Mesodermal cell (in vitro differentiated cells): ENCODE measurements around the gene HIVEP1.
"Not testable (repeated sequence)": the region's sequence is repeated elsewhere in the genome, so short reads cannot be mapped to it uniquely, and the experiment has no call there.

Experiments
- H3K27ac ChIP-seq: 2 replicates; pipeline ENCODE4 v1.7.0; 2013; ENCODE audit warnings: mild to moderate bottlenecking, low read depth, low read length, moderate library complexity; ENCODE audit not compliant: severe bottlenecking
- H3K36me3 ChIP-seq: 2 replicates; pipeline ENCODE4 v1.7.1; 2013; ENCODE audit warnings: mild to moderate bottlenecking, low read length, moderate library complexity; ENCODE audit not compliant: control insufficient read depth, insufficient read depth
- H3K4me1 ChIP-seq: one replicate; pipeline ENCODE4 v1.7.1; 2013; ENCODE audit warnings: mild to moderate bottlenecking, low read length; ENCODE audit not compliant: insufficient read depth, control insufficient read depth, poor library complexity, severe bottlenecking
- H3K4me3 ChIP-seq: 2 replicates; pipeline ENCODE4 v1.7.0; 2013; ENCODE audit warnings: low read length, control low read depth, mild to moderate bottlenecking; ENCODE audit not compliant: insufficient read depth, poor library complexity, severe bottlenecking; ENCODE audit errors: extremely low read depth
- H3K9me3 ChIP-seq: 2 replicates; pipeline ENCODE4 v1.7.1; 2013; ENCODE audit warnings: mild to moderate bottlenecking, low read length, moderate library complexity; ENCODE audit not compliant: control insufficient read depth
- WGBS, 2 experiments: methylation state at CpG; one replicate each; pipeline ENCODE4 v1.1.5; 2013; ENCODE audit warnings: missing lambda C conversion rate in 2 of 2; ENCODE audit not compliant: insufficient coverage in 2 of 2; 5-methylcytosine and 5-hydroxymethylcytosine counted together

Gene HIVEP1

GRCh38 chr6:12171717-12172116, 159.6 kb downstream of the HIVEP1 start:
- WGBS, 2 experiments, result 100% methylated on average over 1 of the region's 5 CpGs; no CpG with 5 or more reads in 1 of the 2 experiments
- H3K36me3 ChIP-seq, result no peaks in the 10 kb centered on the region
- no peak overlapping the region for H3K4me3 ChIP-seq
- H3K27ac ChIP-seq, result no peak overlapping the region
- H3K9me3 ChIP-seq, result no peaks in the 10 kb centered on the region
- peaks cover 6% of the 10 kb centered on the region for H3K4me1 ChIP-seq

- Histone ChIP-seq H3K27ac (no peak overlapping the region), H3K4me3 (no peak overlapping the region), H3K4me1 (peaks cover 6% of the 10 kb centered on the region), H3K9me3 (no peaks in the 10 kb centered on the region), H3K36me3 (no peaks in the 10 kb centered on the region)
- no CpG with 5 or more reads among the region's 2 CpGs for WGBS, 2 experiments
Observed at GRCh38 chr6:12172572-12172971, 160.5 kb downstream of the HIVEP1 start.

GRCh38 chr6:12173181-12173580, 161.1 kb downstream of the HIVEP1 start:
- Histone ChIP-seq H3K4me3 (no peak overlapping the region), H3K9me3 (no peaks in the 10 kb centered on the region), H3K36me3 (no peaks in the 10 kb centered on the region), H3K27ac (no peak overlapping the region), H3K4me1 (peaks cover 6% of the 10 kb centered on the region)
- 95 to 100% methylated on average over 2 to 3 of the region's 5 CpGs for WGBS, 2 experiments

DNA sequence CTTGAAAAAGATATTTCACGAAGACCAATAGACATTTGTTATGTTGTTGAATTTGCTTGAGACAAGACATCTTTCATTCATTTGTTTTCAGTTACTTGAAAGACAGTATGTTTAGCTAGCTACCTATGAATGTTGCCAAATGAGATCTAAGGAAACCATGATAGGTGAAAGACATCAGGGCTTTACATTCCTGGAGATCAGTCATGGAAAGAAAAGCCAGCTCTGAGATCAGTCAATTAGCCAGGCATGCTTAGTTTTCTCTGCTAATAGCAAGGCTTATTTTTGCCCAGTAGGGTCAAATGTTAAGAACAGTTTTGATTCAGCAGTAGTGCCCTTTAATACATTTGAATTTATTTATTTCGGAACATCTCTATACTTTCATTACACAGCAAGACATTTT, 161.5 kb downstream of the HIVEP1 start:
- 80% methylated on average over 1 of the region's 2 CpGs; no CpG with 5 or more reads in 1 of the 2 experiments for WGBS, 2 experiments

DNA sequence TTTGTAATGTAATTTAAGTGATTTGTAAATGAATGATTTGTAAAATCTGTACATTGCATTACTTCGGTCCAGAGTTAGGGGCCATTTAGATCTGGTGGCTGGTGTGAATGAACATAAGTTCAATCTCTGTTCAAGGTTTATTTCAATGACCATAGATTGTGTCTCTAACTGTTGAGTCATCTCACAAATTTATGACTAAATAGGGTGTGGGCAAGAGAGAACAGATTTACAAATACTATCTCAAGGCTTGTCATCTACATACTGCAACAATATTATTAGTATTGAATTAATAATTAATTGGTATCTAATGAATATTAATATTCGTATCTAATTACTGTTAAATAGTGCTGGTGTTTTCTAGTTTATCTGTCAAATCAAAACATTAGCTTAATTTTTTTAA, 162.8 kb downstream of the HIVEP1 start:
- Histone ChIP-seq H3K9me3 (no peaks in the 10 kb centered on the region), H3K4me3 (no peak overlapping the region), H3K27ac (no peak overlapping the region), H3K4me1 (peaks cover 6% of the 10 kb centered on the region), H3K36me3 (no peaks in the 10 kb centered on the region)
- WGBS, 2 experiments, result 83 to 100% methylated on average over 1 of the region's 2 CpGs

More for the DNA sequence above, 161.5 kb downstream of the HIVEP1 start:
- Histone ChIP-seq H3K9me3 (no peaks in the 10 kb centered on the region), H3K4me1 (peaks cover 6% of the 10 kb centered on the region), H3K4me3 (no peak overlapping the region), H3K36me3 (no peaks in the 10 kb centered on the region), H3K27ac (no peak overlapping the region)

GRCh38 chr6:12175626-12176025, 163.5 kb downstream of the HIVEP1 start:
- WGBS, 2 experiments, result 93 to 98% methylated on average over 6 to 8 of the region's 8 CpGs
- Histone ChIP-seq H3K36me3 (no peaks in the 10 kb centered on the region), H3K9me3 (no peaks in the 10 kb centered on the region), H3K4me3 (no peak overlapping the region), H3K4me1 (peaks cover 6% of the 10 kb centered on the region), H3K27ac (no peak overlapping the region)

DNA sequence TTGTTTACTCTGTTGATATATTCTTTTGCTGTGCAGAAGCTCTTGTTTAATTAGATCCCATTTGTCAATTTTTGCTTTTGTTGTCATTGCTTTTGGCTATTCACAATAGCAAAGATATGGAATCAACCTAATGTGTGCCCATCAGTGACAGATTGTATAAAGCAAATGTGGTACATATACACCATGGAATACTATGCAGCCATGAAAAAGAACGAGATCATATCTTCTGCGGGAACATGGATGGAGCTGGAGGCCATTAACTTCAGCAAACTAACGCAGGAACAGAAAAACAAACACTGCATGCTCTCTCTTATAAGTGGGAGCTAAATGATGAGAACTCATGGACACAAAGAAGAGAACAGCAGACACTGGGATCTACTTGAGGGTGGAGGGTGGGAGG, 164.7 kb downstream of the HIVEP1 start:
- 82 to 100% methylated on average over 3 of the region's 3 CpGs for WGBS, 2 experiments

DNA sequence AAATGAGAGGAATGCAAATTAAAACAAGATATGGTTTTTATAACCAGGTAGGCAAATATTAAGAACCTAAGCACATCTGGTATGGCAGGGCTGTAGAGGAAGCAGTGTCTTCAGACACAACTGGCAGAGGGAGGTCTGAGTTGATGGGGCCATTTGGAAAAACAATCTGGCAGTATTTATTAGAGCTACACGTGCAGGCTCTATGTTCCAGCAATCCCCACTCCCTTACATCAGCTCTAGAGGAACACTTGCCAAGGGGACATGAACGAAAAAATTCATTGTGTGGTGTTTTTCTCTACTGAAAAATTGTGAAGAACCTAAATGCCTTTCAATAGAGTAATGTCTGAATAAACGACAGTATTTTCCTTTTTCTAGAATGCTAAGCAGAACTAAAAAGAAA, 166.4 kb downstream of the HIVEP1 start:
- no peaks in the 10 kb centered on the region for H3K9me3 ChIP-seq
- no peak overlapping the region for H3K4me3 ChIP-seq
- 80 to 100% methylated on average over 2 of the region's 3 CpGs for WGBS, 2 experiments
- no peak overlapping the region for H3K27ac ChIP-seq
- H3K4me1 ChIP-seq, result peaks cover 6% of the 10 kb centered on the region
- no peaks in the 10 kb centered on the region for H3K36me3 ChIP-seq

More for the DNA sequence above, 164.7 kb downstream of the HIVEP1 start:
- H3K27ac ChIP-seq, H3K36me3 ChIP-seq, H3K4me1 ChIP-seq, H3K4me3 ChIP-seq, H3K9me3 ChIP-seq: not testable (repeated sequence)

- Histone ChIP-seq H3K4me1 (no peaks in the 10 kb centered on the region), H3K36me3 (no peaks in the 10 kb centered on the region), H3K9me3 (no peaks in the 10 kb centered on the region), H3K4me3 (no peak overlapping the region), H3K27ac (no peak overlapping the region)
- WGBS, 2 experiments, result 81% methylated on average over 2 of the region's 4 CpGs; no CpG with 5 or more reads in 1 of the 2 experiments
Observed at GRCh38 chr6:12181481-12181880, 169.4 kb downstream of the HIVEP1 start.

DNA sequence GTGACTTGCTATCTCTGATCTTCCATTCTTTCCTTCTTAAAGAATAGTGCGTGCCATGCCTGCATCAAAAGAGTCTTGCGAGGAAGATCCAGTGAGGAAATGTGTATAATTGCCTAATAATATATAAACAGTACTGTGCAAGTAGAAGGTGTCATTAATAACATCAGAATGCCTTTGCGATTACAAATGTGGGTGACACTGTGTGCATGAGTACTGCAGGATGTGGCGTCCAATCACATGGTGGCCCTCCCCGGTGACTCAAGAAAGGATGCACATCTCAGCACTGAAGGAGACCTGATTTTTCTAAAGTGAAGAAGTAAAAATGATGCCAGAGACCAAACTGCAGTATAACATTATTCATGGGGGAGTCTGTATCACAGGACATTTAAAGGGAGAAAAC, 170.6 kb downstream of the HIVEP1 start:
- no peaks in the 10 kb centered on the region for H3K4me1 ChIP-seq
- H3K9me3 ChIP-seq, result no peaks in the 10 kb centered on the region
- H3K27ac ChIP-seq, result no peak overlapping the region
- no peaks in the 10 kb centered on the region for H3K36me3 ChIP-seq
- no peak overlapping the region for H3K4me3 ChIP-seq
- WGBS, 2 experiments, result 100% methylated on average over 2 to 4 of the region's 5 CpGs

- Histone ChIP-seq H3K4me3 (no peak overlapping the region), H3K9me3 (no peaks in the 10 kb centered on the region), H3K4me1 (no peaks in the 10 kb centered on the region), H3K36me3 (no peaks in the 10 kb centered on the region), H3K27ac (no peak overlapping the region)
- 81 to 90% methylated on average over 5 of the region's 6 CpGs for WGBS, 2 experiments
Observed at GRCh38 chr6:12185081-12185673, 173.1 kb downstream of the HIVEP1 start.
